Liver (tissue), 9 donors: ENCODE measurements around the gene GOLGA1. TPM values are rescaled to one million over a fixed set of nuclear protein-coding genes. Genes with fewer than 3 reads are reported as not detected.

ENCODE experiments used
- DNase-seq: peaks from one replicate; pipeline ENCODE4 v3.0.0-alpha.2; 2017; ENCODE audit warnings: low spot score
- H3K27ac ChIP-seq, 2 donors: one replicate each; pipeline ENCODE4 v1.7.0; 2013; ENCODE audit warnings: inconsistent platforms in 2 of 2, low read length in 2 of 2, control low read depth in 1 of 2, low read depth in 1 of 2, mild to moderate bottlenecking in 1 of 2
- H3K27me3 ChIP-seq, 4 donors: one replicate each; pipeline versions ENCODE4 v1.6.1 to v1.7.0; 2013; ENCODE audit warnings: low read length in 3 of 4, inconsistent platforms in 1 of 4, mild to moderate bottlenecking in 1 of 4, moderate library complexity in 1 of 4; ENCODE audit not compliant: control insufficient read depth in 4 of 4, insufficient read depth in 4 of 4
- H3K36me3 ChIP-seq, 4 donors: one replicate each; pipeline versions ENCODE4 v1.6.1 to v1.7.0; 2013; ENCODE audit warnings: low read length in 3 of 4, mild to moderate bottlenecking in 3 of 4, low read depth in 1 of 4, moderate library complexity in 1 of 4; ENCODE audit not compliant: control insufficient read depth in 4 of 4, insufficient read depth in 3 of 4
- H3K4me1 ChIP-seq, 4 donors: one replicate each; pipeline versions ENCODE4 v1.6.1 to v1.7.0; 2013; ENCODE audit warnings: low read length in 3 of 4, mild to moderate bottlenecking in 3 of 4, moderate library complexity in 1 of 4; ENCODE audit not compliant: control insufficient read depth in 4 of 4, insufficient read depth in 4 of 4
- H3K4me3 ChIP-seq, 3 donors: one replicate each; pipeline versions ENCODE4 v1.6.1 to v1.7.0; 2013; ENCODE audit warnings: low read length in 3 of 3, control low read depth in 1 of 3, low read depth in 1 of 3, mild to moderate bottlenecking in 1 of 3
- H3K9ac ChIP-seq, 2 donors: one replicate each; pipeline ENCODE4 v1.7.0; 2013; ENCODE audit warnings: low read length in 2 of 2, mild to moderate bottlenecking in 2 of 2, moderate library complexity in 2 of 2, control low read depth in 1 of 2, low read depth in 1 of 2
- H3K9me3 ChIP-seq, 4 donors: one replicate each; pipeline versions ENCODE4 v1.6.1 to v1.7.0; 2013; ENCODE audit warnings: low read length in 3 of 4; ENCODE audit not compliant: control insufficient read depth in 4 of 4
- EGR1 ChIP-seq, 2 donors: IDR thresholded peaks; 2 replicates each; pipeline ENCODE4 v1.6.1; 2016 to 2018; ENCODE audit warnings: antibody characterized with exemption in 2 of 2, low read depth in 2 of 2
- FOXA1 ChIP-seq: IDR thresholded peaks from 2 replicates; pipeline ENCODE4 v1.6.1; 2016; ENCODE audit warnings: antibody characterized with exemption
- FOXA2 ChIP-seq: IDR thresholded peaks from 2 replicates; pipeline ENCODE4 v1.6.1; 2016; ENCODE audit warnings: antibody characterized with exemption
- GABPA ChIP-seq, 2 donors: IDR thresholded peaks in 1 of 2; conservative IDR thresholded peaks in 1 of 2; 2 replicates each; pipeline ENCODE4 v1.6.1; 2016; ENCODE audit warnings: antibody characterized with exemption in 2 of 2, mild to moderate bottlenecking in 1 of 2, moderate library complexity in 1 of 2
- HNF4A ChIP-seq, 2 donors: conservative IDR thresholded peaks; 2 replicates each; pipeline ENCODE4 v1.6.1; 2016; ENCODE audit warnings: antibody characterized with exemption in 2 of 2, mild to moderate bottlenecking in 2 of 2
- HNF4G ChIP-seq: IDR thresholded peaks from 2 replicates; pipeline ENCODE4 v1.6.1; 2016; ENCODE audit warnings: antibody characterized with exemption
- JUND ChIP-seq, 2 donors: IDR thresholded peaks; 2 replicates each; pipeline ENCODE4 v1.6.1; 2016; ENCODE audit warnings: antibody characterized with exemption in 2 of 2
- NR2F2 ChIP-seq: IDR thresholded peaks from 2 replicates; pipeline ENCODE4 v1.6.1; 2016; ENCODE audit warnings: antibody characterized with exemption
- RAD21 ChIP-seq, 2 donors: IDR thresholded peaks; 2 replicates each; pipeline ENCODE4 v1.6.1; 2016; ENCODE audit warnings: antibody characterized with exemption in 2 of 2, mild to moderate bottlenecking in 2 of 2
- REST ChIP-seq: IDR thresholded peaks from 2 replicates; pipeline ENCODE4 v1.6.1; 2016; ENCODE audit warnings: antibody characterized with exemption, mild to moderate bottlenecking
- RXRA ChIP-seq, 2 donors: IDR thresholded peaks; 2 replicates each; pipeline ENCODE4 v1.6.1; 2017 to 2018; ENCODE audit warnings: antibody characterized with exemption in 2 of 2, mild to moderate bottlenecking in 1 of 2
- SP1 ChIP-seq: IDR thresholded peaks from 2 replicates; pipeline ENCODE4 v1.6.1; 2018; ENCODE audit warnings: antibody characterized with exemption, mild to moderate bottlenecking
- TAF1 ChIP-seq: conservative IDR thresholded peaks from 2 replicates; pipeline ENCODE4 v1.6.1; 2016; ENCODE audit warnings: antibody characterized with exemption, mild to moderate bottlenecking
- YY1 ChIP-seq: IDR thresholded peaks from 2 replicates; pipeline ENCODE4 v1.6.1; 2016; ENCODE audit warnings: antibody characterized with exemption, mild to moderate bottlenecking
- ZBTB33 ChIP-seq: IDR thresholded peaks from 2 replicates; pipeline ENCODE4 v1.6.1; 2016; ENCODE audit warnings: antibody characterized with exemption
- WGBS: extraction: QIAGEN DNeasy Blood & Tissue Kit; methylation state at CpG from one replicate; pipeline ENCODE4 v1.1.7; 2013; 5-methylcytosine and 5-hydroxymethylcytosine counted together
- polyA plus RNA-seq, 2 donors: library from polyadenylated mRNA; stranded (reverse) in 1 of 2; unstranded in 1 of 2; fragments of 200-250 nt in 1 of 2; fragments of >200 nt in 1 of 2; fragmentation: Nextera tagmentation in 1 of 2; extraction: Ambion mirVana in 1 of 2; gene quantifications; one replicate each; pipeline versions ENCODE4 v1.2.1 to v1.2.3, GENCODE V29; 2013 to 2015
- total RNA-seq, 2 donors: library from RNA; depleted of rRNA; stranded (reverse); fragments of >200 nt; gene quantifications; one replicate each; pipeline ENCODE4 v1.2.3, GENCODE V29; 2014
- TF ChIP-seq, protein P1 (sequence below): fragments of 150-350 bp; IDR thresholded peaks from 2 replicates; pipeline ENCODE4 v1.5.1; 2017; ENCODE audit warnings: improper control_type of control experiment, low read depth, low read length; ENCODE audit not compliant: missing input control
- TF ChIP-seq, protein P2 (sequence below): IDR thresholded peaks from 2 replicates; pipeline ENCODE4 v1.6.1; 2016; ENCODE audit warnings: antibody characterized with exemption
- donor health status: healthy.
- donor health status: healthy.
- donor health status: healthy.
- donor health status: healthy.
- donor health status: healthy.

Gene GOLGA1
- total and polyA plus RNA-seq, 4 donors: 5.9 to 17.6 (median 8.9) TPM

- H3K4me1 ChIP-seq: peaks cover 2 to 21% (median 15%) of the 10 kb centered on the region in 4 donors
- TF ChIP-seq SP1 (no peak), TAF1 (no peak), EGR1 (IDR thresholded peaks at IDR 0.05; ENCODE audit: low read depth in 2 of 2) (no peak), HNF4G (no peak), HNF4A (conservative IDR thresholded peaks at IDR 0.05) (no peak), YY1 (no peak), GABPA (IDR thresholded peaks at IDR 0.05 in 1 of 2, conservative IDR thresholded peaks at IDR 0.05 in 1 of 2) (no peak), NR2F2 (no peak), RAD21 (IDR thresholded peaks at IDR 0.05) (no peak), RXRA (IDR thresholded peaks at IDR 0.05) (no peak), REST (no peak)
- TF ChIP-seq, protein P1, sequence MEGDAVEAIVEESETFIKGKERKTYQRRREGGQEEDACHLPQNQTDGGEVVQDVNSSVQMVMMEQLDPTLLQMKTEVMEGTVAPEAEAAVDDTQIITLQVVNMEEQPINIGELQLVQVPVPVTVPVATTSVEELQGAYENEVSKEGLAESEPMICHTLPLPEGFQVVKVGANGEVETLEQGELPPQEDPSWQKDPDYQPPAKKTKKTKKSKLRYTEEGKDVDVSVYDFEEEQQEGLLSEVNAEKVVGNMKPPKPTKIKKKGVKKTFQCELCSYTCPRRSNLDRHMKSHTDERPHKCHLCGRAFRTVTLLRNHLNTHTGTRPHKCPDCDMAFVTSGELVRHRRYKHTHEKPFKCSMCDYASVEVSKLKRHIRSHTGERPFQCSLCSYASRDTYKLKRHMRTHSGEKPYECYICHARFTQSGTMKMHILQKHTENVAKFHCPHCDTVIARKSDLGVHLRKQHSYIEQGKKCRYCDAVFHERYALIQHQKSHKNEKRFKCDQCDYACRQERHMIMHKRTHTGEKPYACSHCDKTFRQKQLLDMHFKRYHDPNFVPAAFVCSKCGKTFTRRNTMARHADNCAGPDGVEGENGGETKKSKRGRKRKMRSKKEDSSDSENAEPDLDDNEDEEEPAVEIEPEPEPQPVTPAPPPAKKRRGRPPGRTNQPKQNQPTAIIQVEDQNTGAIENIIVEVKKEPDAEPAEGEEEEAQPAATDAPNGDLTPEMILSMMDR: no peak
- TF ChIP-seq, protein P2, sequence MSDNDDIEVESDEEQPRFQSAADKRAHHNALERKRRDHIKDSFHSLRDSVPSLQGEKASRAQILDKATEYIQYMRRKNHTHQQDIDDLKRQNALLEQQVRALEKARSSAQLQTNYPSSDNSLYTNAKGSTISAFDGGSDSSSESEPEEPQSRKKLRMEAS: no peak
These were observed 85.3 kb downstream of the GOLGA1 start for GRCh38 chr9:124855566-124855943.

GRCh38 chr9:124854822-124855221, 86.1 kb downstream of the GOLGA1 start:
- no peak for DNase-seq
- Histone ChIP-seq H3K9me3 (no peaks in the 10 kb centered on the region), H3K27ac (no peak overlapping the region), H3K36me3 (peaks cover 12 to 34% (median 19%) of the 10 kb centered on the region in 4 donors), H3K27me3 (no peaks in the 10 kb centered on the region), H3K4me1 (peaks cover 2 to 16% (median 10%) of the 10 kb centered on the region in 4 donors), H3K9ac (no peak overlapping the region), H3K4me3 (no peak overlapping the region)
- 57% methylated on average over 7 of the region's 7 CpGs for WGBS
- TF ChIP-seq, protein P2: no peak
- TF ChIP-seq YY1: no peak
- TF ChIP-seq JUND (IDR thresholded peaks at IDR 0.05): no peak
- no peak for TF ChIP-seq FOXA1
- TF ChIP-seq, protein P1: no peak
- TF ChIP-seq HNF4A (conservative IDR thresholded peaks at IDR 0.05): no peak
- no peak for TF ChIP-seq REST
- no peak for TF ChIP-seq FOXA2
- TF ChIP-seq NR2F2: no peak
- TF ChIP-seq ZBTB33: no peak
- TF ChIP-seq RXRA (IDR thresholded peaks at IDR 0.05): no peak
- no peak for TF ChIP-seq TAF1
- no peak for TF ChIP-seq EGR1 (IDR thresholded peaks at IDR 0.05; ENCODE audit: low read depth in 2 of 2)
- TF ChIP-seq GABPA (IDR thresholded peaks at IDR 0.05 in 1 of 2, conservative IDR thresholded peaks at IDR 0.05 in 1 of 2): no peak

More at GRCh38 chr9:124855566-124855943, 85.3 kb downstream of the GOLGA1 start:
- Histone ChIP-seq H3K27me3 (no peaks in the 10 kb centered on the region), H3K27ac (no peak overlapping the region), H3K9ac (no peak overlapping the region), H3K4me3 (no peak overlapping the region), H3K36me3 (peaks cover 15 to 40% (median 25%) of the 10 kb centered on the region in 4 donors), H3K9me3 (no peaks in the 10 kb centered on the region)
- no peak for DNase-seq
- 80% methylated on average over 18 of the region's 18 CpGs for WGBS
